Sigmoid colon (tissue), 4 donors: ENCODE data around the gene TOX3.

Source experiments
- EP300 ChIP-seq, 4 donors: sonication (generic); formaldehyde crosslinking; IDR thresholded peaks; one replicate each; pipeline ENCODE4 v1.6.1; 2017; ENCODE audit warnings: antibody characterized with exemption in 4 of 4
- TF ChIP-seq, protein P1 (sequence below), 4 experiments: fragments of 450-650 bp in 3 of 4; fragments of 200-600 bp in 1 of 4; IDR thresholded peaks; one replicate each; pipeline ENCODE4 v1.5.1; 2016 to 2019; ENCODE audit warnings: antibody characterized with exemption in 4 of 4, mild to moderate bottlenecking in 3 of 4, moderate library complexity in 2 of 4

DNA sequence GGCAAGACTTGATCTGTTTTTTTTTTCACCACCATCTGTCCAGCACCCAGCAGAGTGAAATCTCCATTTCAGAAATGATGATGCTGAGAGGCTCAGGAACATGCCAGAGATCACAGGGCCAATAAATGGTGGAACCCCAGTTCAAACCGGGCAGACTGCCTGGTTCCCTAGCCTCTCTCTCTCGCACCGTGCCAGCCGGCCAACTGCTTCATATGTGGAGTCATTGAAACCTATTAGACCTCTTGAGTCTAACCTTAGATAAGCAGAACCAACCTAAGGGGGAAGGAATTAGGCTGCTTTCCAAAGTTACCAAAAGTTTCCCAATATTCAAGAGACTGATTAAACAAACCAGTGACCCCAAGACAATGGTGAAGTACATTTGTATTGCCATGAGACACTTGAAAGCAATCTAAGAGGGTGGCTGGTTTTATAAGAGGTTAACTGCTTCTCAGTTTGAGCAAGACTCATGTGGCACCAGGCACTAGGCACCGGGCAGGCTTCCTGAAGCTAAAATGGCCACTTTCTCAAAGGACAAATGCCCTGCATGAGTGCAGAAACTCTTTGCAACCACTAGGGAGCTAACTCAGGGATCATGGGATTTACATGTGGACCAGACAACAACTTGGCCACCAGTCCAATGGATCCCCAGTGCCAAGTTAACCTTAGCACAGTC lies 18.4 kb downstream of the TOX3 start:
- TF ChIP-seq EP300 (IDR thresholded peaks at IDR 0.05): no peak
- TF ChIP-seq, protein P1, sequence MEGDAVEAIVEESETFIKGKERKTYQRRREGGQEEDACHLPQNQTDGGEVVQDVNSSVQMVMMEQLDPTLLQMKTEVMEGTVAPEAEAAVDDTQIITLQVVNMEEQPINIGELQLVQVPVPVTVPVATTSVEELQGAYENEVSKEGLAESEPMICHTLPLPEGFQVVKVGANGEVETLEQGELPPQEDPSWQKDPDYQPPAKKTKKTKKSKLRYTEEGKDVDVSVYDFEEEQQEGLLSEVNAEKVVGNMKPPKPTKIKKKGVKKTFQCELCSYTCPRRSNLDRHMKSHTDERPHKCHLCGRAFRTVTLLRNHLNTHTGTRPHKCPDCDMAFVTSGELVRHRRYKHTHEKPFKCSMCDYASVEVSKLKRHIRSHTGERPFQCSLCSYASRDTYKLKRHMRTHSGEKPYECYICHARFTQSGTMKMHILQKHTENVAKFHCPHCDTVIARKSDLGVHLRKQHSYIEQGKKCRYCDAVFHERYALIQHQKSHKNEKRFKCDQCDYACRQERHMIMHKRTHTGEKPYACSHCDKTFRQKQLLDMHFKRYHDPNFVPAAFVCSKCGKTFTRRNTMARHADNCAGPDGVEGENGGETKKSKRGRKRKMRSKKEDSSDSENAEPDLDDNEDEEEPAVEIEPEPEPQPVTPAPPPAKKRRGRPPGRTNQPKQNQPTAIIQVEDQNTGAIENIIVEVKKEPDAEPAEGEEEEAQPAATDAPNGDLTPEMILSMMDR (IDR thresholded peaks at IDR 0.05): no peak
